D721Med (cell line): ENCODE measurements around the gene ZBTB2.
A peak's percentile ranks its signal among the peaks of the same experiment; 100 is the strongest.

Experiments
- DNase-seq: peaks from one replicate; pipeline ENCODE4 v3.0.0; 2011; ENCODE audit warnings: low spot score; ENCODE audit not compliant: insufficient read length
- FAIRE-seq: peaks from 2 replicates; lab custom pipeline; 2011; peaks lifted over from hg19 to GRCh38; lab: Jason Lieb, UNC
- CTCF ChIP-seq: IDR thresholded peaks from 2 replicates; pipeline ENCODE4 v1.5.1; 2012; ENCODE audit warnings: mild to moderate bottlenecking, control low read depth; ENCODE audit not compliant: insufficient read depth; ENCODE audit errors: missing control alignments

The ZBTB2 gene

GRCh38 chr6:151390276-151390850 is 996 bp downstream of the ZBTB2 start:
- no peak for FAIRE-seq
- TF ChIP-seq CTCF = no peak
- DNase-seq = peak; percentile 69

- FAIRE-seq (no peak), DNase-seq (no peak)
- no peak for TF ChIP-seq CTCF
Observed at GRCh38 chr6:151389618-151390275, 1.6 kb downstream of the ZBTB2 start.

- DNase-seq (no peak), FAIRE-seq (no peak)
- TF ChIP-seq CTCF = no peak
Observed at GRCh38 chr6:151388997-151389617, 2.3 kb downstream of the ZBTB2 start.

- FAIRE-seq (no peak), DNase-seq (no peak)
- no peak for TF ChIP-seq CTCF
Observed at GRCh38 chr6:151388236-151388635, 3.1 kb downstream of the ZBTB2 start.

GRCh38 chr6:151387175-151387970 is 4.0 kb downstream of the ZBTB2 start:
- no peak for FAIRE-seq
- no peak for TF ChIP-seq CTCF
- DNase-seq = no peak

- TF ChIP-seq CTCF = no peak
- no peak for FAIRE-seq
- no peak for DNase-seq
Observed at GRCh38 chr6:151385177-151385576, 6.2 kb downstream of the ZBTB2 start.
